Sigmoid colon (tissue), 7 donors: Measurements from ENCODE around the gene GSN. TPM values are rescaled to one million over a fixed set of nuclear protein-coding genes. Genes with fewer than 3 reads are reported as not detected.

Experiments used
- DNase-seq: peaks from one replicate; pipeline ENCODE4 v3.0.0-alpha.2; 2019
- H3K27ac ChIP-seq, 4 donors: fragments of 200-600 bp; sonication (generic); one replicate each; pipeline ENCODE4 v1.5.1; 2016 to 2019; ENCODE audit warnings: mild to moderate bottlenecking in 1 of 4
- H3K27me3 ChIP-seq, 3 donors: fragments of 200-600 bp; sonication (generic); one replicate each; pipeline ENCODE4 v1.5.1; 2019; ENCODE audit warnings: mild to moderate bottlenecking in 1 of 3
- H3K36me3 ChIP-seq, 4 donors: fragments of 200-600 bp; sonication (generic); one replicate each; pipeline ENCODE4 v1.5.1; 2016 to 2019
- H3K4me1 ChIP-seq, 4 donors: fragments of 200-600 bp; sonication (generic); one replicate each; pipeline ENCODE4 v1.5.1; 2017 to 2019
- H3K4me3 ChIP-seq, 4 donors: fragments of 200-600 bp; sonication (generic); one replicate each; pipeline ENCODE4 v1.5.1; 2017 to 2019; ENCODE audit warnings: mild to moderate bottlenecking in 2 of 4, moderate library complexity in 1 of 4
- H3K9me3 ChIP-seq, 4 donors: fragments of 200-600 bp in 3 of 4; sonication (generic) in 3 of 4; one replicate each; pipeline versions ENCODE4 v1.5.1 to v1.6.1; 2013 to 2019
- EP300 ChIP-seq, 4 donors: sonication (generic); formaldehyde crosslinking; IDR thresholded peaks; one replicate each; pipeline ENCODE4 v1.6.1; 2017; ENCODE audit warnings: antibody characterized with exemption in 4 of 4
- POLR2A ChIP-seq, 2 donors: fragments of 450-650 bp; IDR thresholded peaks; one replicate each; pipeline ENCODE4 v1.6.1; 2016; ENCODE audit warnings: antibody characterized with exemption in 2 of 2, mild to moderate bottlenecking in 2 of 2, moderate library complexity in 2 of 2
- POLR2AphosphoS5 ChIP-seq, 4 donors: sonication (generic); formaldehyde crosslinking; IDR thresholded peaks; one replicate each; pipeline ENCODE4 v1.6.1; 2017; ENCODE audit warnings: antibody characterized with exemption in 4 of 4
- WGBS, 2 donors: extraction: QIAGEN DNeasy Blood & Tissue Kit; methylation state at CpG; one replicate each; pipeline ENCODE4 v1.1.7; 2013; 5-methylcytosine and 5-hydroxymethylcytosine counted together
- intact Hi-C: fragments of 100-400 bp; cut with DNase I; formaldehyde crosslinking; loops from one replicate; pipeline ENCODE4 v1.15.1; 2023
- polyA plus RNA-seq, 3 donors: library from polyadenylated mRNA; stranded (reverse); fragments of 200-250 nt; gene quantifications; one replicate each; pipeline ENCODE4 v1.2.3, GENCODE V29; 2013
- total RNA-seq, 4 donors: library from RNA; depleted of rRNA; stranded (reverse); fragments of >200 nt; gene quantifications; one replicate each; pipeline ENCODE4 v1.1.0, GENCODE V29; 2016
- TF ChIP-seq, protein P1 (sequence below), 4 experiments: fragments of 450-650 bp in 3 of 4; fragments of 200-600 bp in 1 of 4; IDR thresholded peaks; one replicate each; pipeline ENCODE4 v1.5.1; 2016 to 2019; ENCODE audit warnings: antibody characterized with exemption in 4 of 4, mild to moderate bottlenecking in 3 of 4, moderate library complexity in 2 of 4
- donor health status: healthy with polysubstance abuse.
- donor health status: Bipolar disorder and iron deficiency.
- donor health status: healthy.

The GSN gene
- total and polyA plus RNA-seq, 7 donors, result 333 to 2,826 (median 1,610) TPM

DNA sequence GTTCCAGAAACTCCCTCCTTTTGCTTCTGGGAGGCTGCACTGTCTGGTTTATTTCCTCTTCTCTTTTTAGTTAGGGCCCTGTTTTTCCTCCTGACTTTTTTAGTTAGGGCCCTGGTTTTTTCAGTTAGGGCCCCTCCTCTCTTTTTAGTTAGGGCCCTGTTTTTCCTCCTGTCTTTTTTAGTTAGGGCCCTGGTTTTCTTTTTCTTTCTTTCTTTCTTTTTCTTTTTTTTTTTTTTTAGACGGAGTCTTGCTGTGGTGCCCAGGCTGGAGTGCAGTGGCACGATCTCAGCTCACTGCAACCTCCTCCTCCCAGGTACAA, 15.1 kb downstream of the GSN start:
- H3K9me3 ChIP-seq, result no peaks in the 10 kb centered on the region
- intact Hi-C loops, result loop anchor here (5.0 kb wide), 1 partner anchor 804 kb away; no protein-coding TSS in a partner anchor
- H3K27ac ChIP-seq, result peak overlapping the region; percentile 94 to 99 (median 97)
- H3K4me3 ChIP-seq, result no peak overlapping the region
- TF ChIP-seq POLR2AphosphoS5 (IDR thresholded peaks at IDR 0.05) (peak in 3 of 4 donors; percentile 37 to 68 (median 59)), POLR2A (IDR thresholded peaks at IDR 0.05) (peak in 1 of 2 donors; percentile 10), EP300 (IDR thresholded peaks at IDR 0.05) (no peak)
- H3K27me3 ChIP-seq, result no peaks in the 10 kb centered on the region
- H3K4me1 ChIP-seq, result peaks cover 2 to 100% (median 100%) of the 10 kb centered on the region in 4 donors
- 79 to 83% methylated on average over 2 of the region's 2 CpGs for WGBS, 2 donors
- DNase-seq, result no peak
- peaks cover 0 to 14% (median 5%) of the 10 kb centered on the region in 4 donors for H3K36me3 ChIP-seq

DNA sequence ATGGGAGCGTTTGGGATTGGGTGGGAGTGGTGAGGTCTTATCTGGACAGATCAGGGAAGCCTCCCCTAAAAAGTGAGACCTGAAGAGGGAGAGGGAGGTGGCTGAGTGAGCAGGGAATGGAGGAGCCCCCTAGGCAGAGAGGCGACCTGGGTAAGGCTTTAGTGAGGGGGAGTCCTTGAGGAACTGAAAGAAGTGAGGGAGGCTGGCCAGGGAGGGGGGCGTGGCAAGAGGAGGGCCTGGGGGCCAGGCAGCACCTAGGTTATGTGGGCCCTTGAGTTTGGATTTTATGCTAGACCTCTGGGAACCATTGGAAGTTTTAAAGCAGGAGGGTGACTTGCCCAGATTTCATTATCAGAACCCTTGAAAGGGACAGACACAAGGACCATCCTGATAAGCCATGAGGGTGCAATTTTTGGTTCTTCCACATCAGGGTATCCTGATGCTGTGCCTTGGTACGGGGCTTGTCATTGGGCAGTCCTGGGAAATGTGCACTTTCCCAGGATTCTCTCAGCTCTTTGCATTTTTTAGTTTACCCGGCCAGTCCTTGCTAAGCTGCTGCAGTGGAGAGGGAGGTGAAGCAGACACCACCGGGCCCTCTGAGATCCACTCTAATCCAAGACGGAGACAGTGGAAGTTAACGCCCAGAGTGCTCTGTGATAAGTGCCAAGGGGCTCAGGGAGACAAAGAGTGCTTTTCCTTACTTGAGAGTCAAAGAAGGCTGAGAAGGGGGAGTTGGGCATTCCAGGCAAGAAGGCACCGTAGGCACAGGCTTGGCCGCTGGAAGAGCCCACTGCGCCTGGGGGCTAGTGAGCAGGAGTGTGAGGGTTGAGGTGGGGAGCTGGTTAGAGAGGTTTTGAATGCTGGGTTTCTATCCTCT, 16.1 kb downstream of the GSN start:
- Histone ChIP-seq H3K4me1 (peaks cover 2 to 100% (median 100%) of the 10 kb centered on the region in 4 donors), H3K36me3 (peaks cover 0 to 20% (median 5%) of the 10 kb centered on the region in 4 donors), H3K9me3 (no peaks in the 10 kb centered on the region), H3K27ac (peak overlapping the region; percentile 94 to 99 (median 97)), H3K4me3 (no peak overlapping the region), H3K27me3 (no peaks in the 10 kb centered on the region)
- 78 to 84% methylated on average over 11 of the region's 11 CpGs for WGBS, 2 donors
- intact Hi-C loops, result loop anchor here (5.0 kb wide), 1 partner anchor 803 kb away; no protein-coding TSS in a partner anchor
- no peak for DNase-seq
- no peak for TF ChIP-seq EP300 (IDR thresholded peaks at IDR 0.05)
- TF ChIP-seq POLR2AphosphoS5 (IDR thresholded peaks at IDR 0.05), result peak in 2 of 4 donors; percentile 4 to 7

DNA sequence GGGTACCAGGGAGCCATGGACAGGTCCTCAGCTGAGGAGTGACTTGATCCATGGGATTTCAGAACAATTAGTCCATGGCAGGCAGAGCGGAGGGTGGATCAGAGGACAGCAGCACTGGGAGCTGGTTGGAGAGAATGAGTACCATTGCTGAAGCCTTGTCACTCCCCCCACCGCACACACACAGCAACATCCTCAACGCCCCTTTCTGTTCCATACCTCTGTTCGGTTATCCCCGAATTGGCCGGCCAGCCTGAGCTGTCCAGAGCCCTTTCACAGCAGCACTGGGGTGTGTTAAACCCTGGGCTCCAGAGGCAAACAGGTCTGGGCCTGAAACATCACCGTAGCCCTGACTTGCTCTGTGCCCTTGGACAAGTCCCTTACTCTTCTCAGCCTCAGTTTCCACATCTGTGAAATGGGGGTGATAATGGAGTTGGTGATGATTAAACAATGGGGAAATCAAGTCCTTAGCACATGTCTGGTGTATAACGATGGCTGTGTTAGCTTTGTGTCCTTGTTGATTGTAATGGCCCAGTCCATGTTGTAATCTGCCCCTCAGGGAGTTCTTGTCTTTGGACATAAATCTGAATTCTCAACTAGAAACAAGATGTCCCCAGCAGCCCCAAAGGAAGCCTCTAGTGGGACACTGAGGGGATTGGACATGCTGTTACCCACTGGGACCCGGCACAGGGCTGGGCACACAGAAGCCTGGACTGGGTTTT, 16.9 kb downstream of the GSN start:
- H3K9me3 ChIP-seq, result no peaks in the 10 kb centered on the region
- WGBS, 2 donors, result 96% methylated on average over 9 of the region's 9 CpGs
- H3K36me3 ChIP-seq, result peaks cover 0 to 20% (median 5%) of the 10 kb centered on the region in 4 donors
- H3K27ac ChIP-seq, result peak overlapping the region; percentile 94 to 99 (median 97)
- DNase-seq, result peak; percentile 63
- H3K4me1 ChIP-seq, result peaks cover 2 to 100% (median 100%) of the 10 kb centered on the region in 4 donors
- H3K27me3 ChIP-seq, result no peaks in the 10 kb centered on the region
- intact Hi-C loops, result loop anchor here (5.0 kb wide), 1 partner anchor 802 kb away; no protein-coding TSS in a partner anchor
- peak in 2 of 4 donors; percentile 0 to 9 for TF ChIP-seq POLR2AphosphoS5 (IDR thresholded peaks at IDR 0.05)
- TF ChIP-seq, protein P1, sequence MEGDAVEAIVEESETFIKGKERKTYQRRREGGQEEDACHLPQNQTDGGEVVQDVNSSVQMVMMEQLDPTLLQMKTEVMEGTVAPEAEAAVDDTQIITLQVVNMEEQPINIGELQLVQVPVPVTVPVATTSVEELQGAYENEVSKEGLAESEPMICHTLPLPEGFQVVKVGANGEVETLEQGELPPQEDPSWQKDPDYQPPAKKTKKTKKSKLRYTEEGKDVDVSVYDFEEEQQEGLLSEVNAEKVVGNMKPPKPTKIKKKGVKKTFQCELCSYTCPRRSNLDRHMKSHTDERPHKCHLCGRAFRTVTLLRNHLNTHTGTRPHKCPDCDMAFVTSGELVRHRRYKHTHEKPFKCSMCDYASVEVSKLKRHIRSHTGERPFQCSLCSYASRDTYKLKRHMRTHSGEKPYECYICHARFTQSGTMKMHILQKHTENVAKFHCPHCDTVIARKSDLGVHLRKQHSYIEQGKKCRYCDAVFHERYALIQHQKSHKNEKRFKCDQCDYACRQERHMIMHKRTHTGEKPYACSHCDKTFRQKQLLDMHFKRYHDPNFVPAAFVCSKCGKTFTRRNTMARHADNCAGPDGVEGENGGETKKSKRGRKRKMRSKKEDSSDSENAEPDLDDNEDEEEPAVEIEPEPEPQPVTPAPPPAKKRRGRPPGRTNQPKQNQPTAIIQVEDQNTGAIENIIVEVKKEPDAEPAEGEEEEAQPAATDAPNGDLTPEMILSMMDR (IDR thresholded peaks at IDR 0.05), result no peak
- H3K4me3 ChIP-seq, result no peak overlapping the region

GRCh38 chr9:121285835-121286687, 18.1 kb downstream of the GSN start:
- Histone ChIP-seq H3K4me3 (peak overlapping the region in 2 of 4 donors; percentile 3 to 18), H3K36me3 (peaks cover 0 to 20% (median 5%) of the 10 kb centered on the region in 4 donors), H3K27ac (peak overlapping the region; percentile 94 to 99 (median 97)), H3K4me1 (peaks cover 2 to 100% (median 98%) of the 10 kb centered on the region in 4 donors), H3K9me3 (no peaks in the 10 kb centered on the region), H3K27me3 (no peaks in the 10 kb centered on the region)
- TF ChIP-seq, protein P1 (IDR thresholded peaks at IDR 0.05), result no peak
- TF ChIP-seq POLR2AphosphoS5 (IDR thresholded peaks at IDR 0.05) (peak; percentile 71 to 89 (median 86)), EP300 (IDR thresholded peaks at IDR 0.05) (peak; percentile 68 to 97 (median 94))
- intact Hi-C loops, result no loop called here
- peak; percentile 93 for DNase-seq
- 41 to 52% methylated on average over 18 of the region's 18 CpGs for WGBS, 2 donors

DNA sequence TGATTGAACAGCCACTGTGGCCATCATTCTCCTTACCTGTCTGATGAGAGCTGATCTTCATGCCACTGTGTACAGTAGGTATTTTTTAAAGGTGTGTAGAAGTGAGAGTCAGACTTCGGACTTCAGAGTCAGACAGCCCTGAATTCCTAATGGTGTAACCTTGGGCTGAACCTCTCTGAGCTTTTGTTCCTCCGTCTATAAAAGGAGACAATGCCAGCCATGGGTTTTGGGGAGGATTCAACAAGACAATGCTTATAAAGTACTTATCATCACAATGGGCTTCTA, 18.7 kb downstream of the GSN start:
- peaks cover 0 to 20% (median 5%) of the 10 kb centered on the region in 4 donors for H3K36me3 ChIP-seq
- H3K4me3 ChIP-seq, result peak overlapping the region in 2 of 4 donors; percentile 3 to 18
- intact Hi-C loops, result no loop called here
- peaks cover 2 to 99% (median 93%) of the 10 kb centered on the region in 4 donors for H3K4me1 ChIP-seq
- WGBS, 2 donors, result 4 to 48% methylated on average over 2 of the region's 2 CpGs
- no peaks in the 10 kb centered on the region for H3K9me3 ChIP-seq
- H3K27ac ChIP-seq, result peak overlapping the region; percentile 94 to 99 (median 97)
- no peak for DNase-seq
- no peaks in the 10 kb centered on the region for H3K27me3 ChIP-seq
- TF ChIP-seq POLR2A (IDR thresholded peaks at IDR 0.05) (no peak), POLR2AphosphoS5 (IDR thresholded peaks at IDR 0.05) (no peak), EP300 (IDR thresholded peaks at IDR 0.05) (no peak)
- TF ChIP-seq, protein P1 (IDR thresholded peaks at IDR 0.05), result no peak
